Stimulated activated CD4-positive, alpha-beta T cell treated with anti-CD3 and anti-CD28 coated beads, TNF-alpha, amount 100 ng/mL, for 48 hours (primary cell): ENCODE data around the gene IFT80.
"Not testable (repeated sequence)": the region's sequence is repeated elsewhere in the genome, so short reads cannot be mapped to it uniquely, and the experiment has no call there.

Experiments used
- DNase-seq, 3 donors: peaks; one replicate each; pipeline ENCODE4 v3.0.0-alpha.2; 2020; ENCODE audit warnings: low read depth in 3 of 3

Gene IFT80

DNA sequence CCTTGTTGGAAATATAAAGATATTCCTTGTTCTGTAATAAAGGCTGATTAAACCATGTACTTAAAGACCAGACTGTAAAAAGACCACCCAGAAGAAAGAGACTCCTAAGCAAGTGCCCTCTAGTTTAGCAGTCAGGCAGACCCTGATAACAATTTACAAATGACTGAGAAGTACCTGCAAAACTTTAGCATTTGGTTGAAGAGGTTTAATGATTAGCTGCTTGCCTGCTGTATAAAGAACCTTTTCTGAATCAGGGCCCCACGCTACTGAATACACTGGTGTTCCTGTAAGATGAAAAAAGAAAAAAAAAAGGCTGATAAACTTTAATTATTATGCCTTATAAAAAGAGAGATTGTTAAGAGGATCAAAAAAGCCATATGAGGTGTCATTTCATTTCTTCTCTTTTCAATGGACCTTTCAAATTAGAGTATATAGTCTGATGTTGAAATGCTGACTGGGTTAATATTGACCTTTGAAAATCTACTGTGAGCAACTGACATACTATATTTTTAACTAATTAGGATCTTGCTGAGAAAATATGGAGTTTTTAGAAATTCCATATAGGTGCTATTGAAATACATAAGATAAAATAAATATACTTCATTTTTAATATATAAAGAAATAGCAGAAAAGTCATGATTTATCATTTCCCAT is 33.0 kb downstream of the IFT80 start:
- DNase-seq = no peak

DNA sequence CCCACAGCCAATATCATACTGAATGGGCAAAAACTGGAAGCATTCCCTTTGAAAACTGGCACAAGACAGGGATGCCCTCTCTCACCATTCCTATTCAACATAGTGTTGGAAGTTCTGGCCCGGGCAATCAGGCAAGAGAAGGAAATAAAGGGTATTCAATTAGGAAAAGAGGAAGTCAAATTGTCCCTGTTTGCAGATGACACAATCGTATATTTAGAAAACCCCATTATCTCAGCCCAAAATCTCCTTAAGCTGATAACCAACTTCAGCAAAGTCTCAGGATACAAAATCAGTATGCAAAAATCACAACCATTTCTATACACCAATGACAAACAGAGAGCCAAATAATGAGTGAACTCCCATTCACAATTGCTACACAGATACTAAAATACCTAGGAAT is 36.1 kb downstream of the IFT80 start:
- not testable (repeated sequence) for DNase-seq

DNA sequence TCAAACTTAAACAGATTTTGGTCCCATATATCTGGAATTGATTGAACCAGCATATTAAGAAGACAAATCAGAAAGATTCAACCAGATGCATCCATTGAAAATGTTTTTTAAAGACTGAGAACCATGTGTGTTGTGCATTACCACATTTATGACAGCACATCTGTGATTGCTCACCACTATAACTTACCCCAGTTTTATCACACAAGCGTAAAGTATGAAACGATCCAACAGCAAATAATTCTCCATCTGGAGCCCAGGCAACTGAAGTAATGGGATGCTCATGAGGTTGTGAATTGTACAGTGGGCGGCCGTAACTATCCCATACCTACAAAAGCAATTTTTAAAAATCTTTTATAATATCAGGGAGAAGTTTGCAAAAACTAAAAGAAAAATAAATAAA is 43.2 kb downstream of the IFT80 start:
- DNase-seq = no peak

DNA sequence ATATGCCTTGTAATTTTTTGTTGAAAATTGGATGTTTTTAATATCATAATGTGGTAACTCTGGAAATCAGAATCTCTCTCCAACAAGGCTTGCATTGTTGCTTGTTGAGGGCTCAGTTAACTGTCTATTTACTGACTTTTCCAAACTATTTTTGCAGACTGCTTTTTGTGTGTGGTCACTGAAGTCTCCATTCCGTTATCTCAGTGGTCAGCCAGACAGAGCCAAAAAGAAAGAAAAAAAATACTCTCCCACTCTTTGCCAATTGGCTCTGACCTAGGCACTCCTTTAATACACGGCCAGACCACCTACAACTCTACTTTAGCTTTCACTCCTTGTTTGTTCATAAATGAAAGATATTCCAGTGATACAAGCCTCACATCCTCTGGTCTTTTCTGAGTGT is 52.5 kb downstream of the IFT80 start:
- DNase-seq = no peak

DNA sequence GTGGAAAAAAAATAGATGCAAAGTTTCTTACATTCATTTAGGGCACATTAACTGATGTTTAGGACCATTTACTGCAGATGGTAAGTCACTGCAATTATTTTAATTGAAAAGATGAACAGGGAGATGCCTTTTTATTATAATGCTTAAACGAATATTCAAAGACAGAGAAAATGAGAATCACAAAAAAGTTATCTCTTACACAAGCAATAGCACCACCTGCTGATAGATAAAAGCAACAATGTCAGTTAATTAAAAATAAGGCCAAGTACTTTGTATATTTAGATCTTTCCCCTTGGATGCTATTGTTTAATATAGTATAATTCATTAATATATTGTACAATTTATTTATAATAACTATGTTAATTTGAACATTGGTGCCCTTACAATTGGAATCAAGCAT is 55.9 kb downstream of the IFT80 start:
- DNase-seq = no peak

DNA sequence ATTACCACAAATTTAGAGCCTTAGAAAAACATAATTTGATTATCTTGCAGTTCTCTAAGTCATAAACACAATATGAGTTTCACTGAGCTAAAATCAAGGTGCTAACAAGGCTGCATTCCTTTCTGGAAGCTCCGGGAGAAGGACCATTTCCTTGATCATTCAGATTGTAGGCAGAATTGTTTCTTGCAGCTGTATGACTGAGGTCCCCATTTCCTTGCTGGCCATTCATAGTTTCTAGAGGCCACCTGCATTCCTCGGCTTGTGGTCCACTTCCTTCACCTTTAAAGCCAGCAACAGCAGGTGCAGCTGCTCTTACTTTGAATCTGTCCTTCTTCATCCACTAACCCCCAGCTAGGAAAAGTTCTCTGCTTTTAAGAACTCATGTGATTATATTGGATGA is 58.7 kb downstream of the IFT80 start:
- DNase-seq = no peak

DNA sequence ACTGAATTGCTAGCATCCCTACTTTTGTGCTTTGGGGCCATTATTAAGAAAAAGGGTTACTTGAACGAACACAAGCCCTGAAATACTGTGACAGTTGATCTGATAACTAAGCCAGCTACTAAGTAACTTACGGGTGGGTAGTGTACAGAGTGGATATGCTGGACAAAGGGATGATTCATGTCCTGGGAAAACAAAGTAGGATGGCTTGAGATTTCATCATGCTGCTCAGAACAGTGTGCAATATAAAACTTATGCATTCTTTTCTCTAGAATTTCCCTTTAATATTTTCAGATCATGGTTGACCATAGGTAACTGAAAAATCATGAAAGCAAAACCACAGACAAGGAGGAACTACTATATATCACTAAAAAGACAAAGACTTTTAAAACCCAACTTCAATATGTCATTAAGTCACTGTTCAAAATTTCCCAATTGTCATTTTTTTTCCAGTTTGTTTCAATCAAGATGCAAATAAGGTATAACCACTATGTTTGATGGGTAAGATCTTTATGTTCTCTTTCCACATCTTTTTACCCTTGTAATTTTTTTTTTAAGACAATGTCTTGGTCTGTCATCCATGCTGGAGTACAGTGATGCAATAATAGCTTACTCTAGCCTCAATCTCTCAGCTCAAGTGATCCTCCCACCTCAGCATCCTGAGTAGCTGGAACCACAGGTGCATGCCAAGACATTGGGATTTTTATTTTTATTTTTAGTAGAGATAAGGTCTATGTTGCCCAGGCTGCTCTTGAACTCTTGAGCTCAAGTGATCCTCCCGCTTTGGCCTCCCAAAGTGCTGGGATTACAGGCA is 67.7 kb downstream of the IFT80 start:
- DNase-seq = no peak

DNA sequence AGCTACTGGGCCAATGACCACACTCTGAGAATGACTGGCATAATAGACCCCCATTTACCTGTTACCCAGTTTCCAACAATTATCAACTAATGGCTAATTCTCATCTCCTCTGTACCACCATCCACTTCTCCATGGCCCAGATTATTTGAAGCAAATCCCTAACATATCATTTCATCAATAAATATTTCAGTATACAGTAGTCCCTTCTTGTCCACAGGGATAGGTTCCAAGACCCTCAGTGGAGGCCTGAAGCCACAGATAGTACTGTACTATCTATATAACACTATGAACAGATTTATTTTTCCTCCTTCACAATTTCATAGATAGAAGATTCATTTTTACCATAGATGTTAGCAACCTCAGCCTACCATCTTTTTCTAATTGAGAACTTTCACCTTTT is 68.3 kb downstream of the IFT80 start:
- no peak for DNase-seq

DNA sequence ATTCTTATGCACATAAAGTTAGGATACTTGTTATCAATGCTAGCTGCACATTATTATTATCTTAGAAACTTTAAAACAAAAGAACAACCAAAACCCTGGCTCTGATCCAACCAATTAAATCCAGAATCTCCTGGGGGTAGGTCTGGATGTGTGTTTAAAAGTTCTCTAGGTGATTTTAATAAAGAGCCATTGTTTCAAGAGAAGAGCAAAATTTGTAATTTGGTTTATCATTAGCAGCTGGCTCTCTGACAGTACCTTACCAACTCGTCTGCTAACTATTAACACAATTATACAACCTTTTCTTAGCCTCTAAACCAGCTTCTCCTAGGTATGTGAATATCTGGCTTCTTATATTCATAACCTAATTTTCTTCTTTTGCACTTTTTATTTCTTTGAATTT is 68.9 kb downstream of the IFT80 start:
- DNase-seq = no peak

DNA sequence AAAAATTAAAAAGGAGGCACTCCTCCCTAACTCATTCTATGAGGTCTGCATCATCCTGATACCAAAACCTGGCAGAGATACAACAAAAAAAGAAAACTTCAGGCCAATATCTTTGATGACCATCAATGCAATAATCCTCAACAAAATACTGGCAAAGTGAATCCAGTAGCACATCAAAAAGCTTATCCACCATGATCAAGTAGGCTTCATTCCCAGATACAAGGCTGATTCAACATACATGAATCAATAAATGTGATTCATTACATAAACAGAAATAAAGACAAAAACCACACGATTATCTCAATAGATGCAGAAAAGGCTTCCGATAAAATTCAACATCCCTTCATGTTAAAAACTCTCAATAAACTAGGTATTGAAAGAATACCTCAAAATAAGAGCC is 72.7 kb downstream of the IFT80 start:
- DNase-seq = not testable (repeated sequence)

DNA sequence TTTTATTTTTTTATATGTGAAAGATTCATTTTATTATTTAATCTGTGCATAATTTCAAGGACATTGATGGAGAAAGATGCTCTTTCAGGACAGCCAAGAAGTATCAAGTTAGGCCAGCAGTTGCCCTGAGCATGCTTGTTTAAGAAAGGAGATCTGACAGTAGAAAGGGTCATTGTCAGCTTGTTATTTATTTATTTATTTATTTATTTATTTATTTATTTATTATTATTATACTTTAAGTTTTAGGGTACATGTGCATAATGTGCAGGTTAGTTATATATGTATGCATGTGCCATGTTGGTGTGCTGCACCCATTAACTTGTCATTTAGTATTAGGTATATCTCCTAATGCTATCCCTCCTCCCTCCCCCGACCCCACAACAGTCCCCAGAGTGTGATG is 77.2 kb downstream of the IFT80 start:
- DNase-seq = not testable (repeated sequence)

DNA sequence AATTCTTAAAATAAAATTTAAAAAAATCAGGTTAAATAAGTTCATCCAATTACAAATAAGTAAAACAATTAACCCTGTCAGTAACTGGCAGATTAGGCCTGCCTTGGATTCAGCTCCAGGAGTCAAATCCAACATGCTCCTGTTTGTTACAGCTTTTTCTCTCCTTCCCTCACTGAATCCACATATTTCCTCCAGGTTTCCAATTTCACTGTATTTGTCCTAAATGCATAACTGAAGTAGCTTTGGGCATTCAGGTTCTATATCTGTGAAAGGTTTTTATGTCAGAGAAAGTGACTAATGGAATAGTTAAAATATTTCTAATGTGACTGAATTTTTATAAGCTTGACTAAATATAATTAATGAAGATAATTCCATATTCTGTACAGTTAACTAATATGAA is 79.7 kb downstream of the IFT80 start:
- DNase-seq = no peak

DNA sequence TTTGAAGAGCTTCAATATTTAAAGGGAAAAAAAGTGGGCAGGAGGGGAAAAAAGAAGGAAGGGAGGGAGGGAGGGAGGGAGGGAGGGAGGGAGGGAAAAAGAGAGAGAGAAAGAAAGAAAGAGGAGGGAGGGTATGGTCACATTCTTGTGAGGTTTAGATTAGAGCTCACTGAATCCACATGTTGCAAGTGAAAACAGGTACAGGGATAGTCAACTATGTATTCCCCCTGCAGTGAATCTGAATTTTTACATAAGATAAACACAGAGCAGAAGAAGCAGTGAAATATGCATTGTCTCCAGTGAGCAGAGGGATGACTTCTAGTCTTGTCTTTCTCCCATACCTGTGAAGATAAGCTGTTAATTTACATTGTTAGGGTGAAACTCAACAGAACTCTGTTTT is 84.0 kb downstream of the IFT80 start:
- DNase-seq = no peak

DNA sequence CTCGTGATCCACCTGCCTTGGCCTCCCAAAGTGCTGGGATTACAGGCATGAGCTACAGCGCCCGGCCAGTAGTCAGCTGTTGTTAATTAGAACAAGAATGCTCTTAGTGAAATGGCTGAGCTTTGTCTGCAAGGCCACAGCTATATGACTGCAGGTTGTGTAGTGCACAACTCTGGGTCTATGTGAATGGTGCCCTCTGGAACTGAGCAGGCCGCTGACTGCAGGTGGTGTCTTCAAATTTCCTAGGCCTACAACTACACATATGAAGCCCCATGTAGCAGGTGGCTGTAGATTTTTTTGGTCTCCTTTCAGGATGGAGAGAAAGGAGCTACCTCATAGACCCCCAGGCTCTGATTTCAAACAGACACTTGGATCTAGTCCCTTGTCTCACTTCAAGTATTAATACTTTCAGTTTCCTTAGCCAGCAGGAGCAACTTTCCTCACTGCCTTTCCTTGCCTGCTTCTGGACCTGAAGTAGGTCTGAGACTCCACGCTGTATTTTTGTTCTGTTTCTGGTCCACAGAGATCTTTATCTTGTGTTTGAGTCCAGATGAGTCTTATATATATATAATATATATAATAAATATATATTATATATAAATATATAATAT is 86.9 kb downstream of the IFT80 start:
- no peak for DNase-seq

DNA sequence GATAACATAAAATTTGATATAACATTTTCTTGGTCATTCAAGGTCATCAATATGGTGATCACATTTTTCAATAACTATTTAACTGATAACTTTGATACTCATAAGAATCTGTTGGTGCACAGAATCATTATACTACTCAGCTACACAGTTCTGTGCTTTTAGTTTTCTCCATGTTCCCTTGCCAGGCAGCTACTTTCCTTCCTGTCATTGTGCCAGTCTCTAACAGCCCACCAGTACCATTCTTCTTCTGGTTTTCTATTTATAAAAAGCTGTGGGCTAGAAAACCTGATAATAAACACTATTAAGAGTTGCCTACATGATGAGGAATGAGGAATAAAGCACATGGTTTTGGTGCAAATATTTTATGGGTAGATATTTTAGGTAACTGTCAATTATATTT is 96.2 kb downstream of the IFT80 start:
- no peak for DNase-seq

DNA sequence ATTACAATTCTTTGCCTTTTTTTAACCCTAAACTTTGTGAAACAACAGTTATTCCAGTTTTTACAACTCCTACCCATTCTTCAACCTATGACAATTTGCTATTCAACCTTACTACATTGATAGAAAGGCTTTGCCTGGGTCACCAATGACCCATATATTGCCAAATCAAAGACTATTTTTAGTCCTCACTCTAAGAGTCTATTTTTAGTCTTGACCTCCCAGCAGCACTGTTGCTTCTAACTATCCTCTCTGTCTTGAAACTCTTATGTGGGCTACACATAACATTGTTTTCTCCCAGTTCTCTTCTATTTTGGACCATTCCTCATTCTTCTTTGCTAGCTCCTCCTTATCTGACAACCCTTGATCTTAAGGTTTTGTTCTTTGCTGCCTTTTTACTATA is 102.4 kb downstream of the IFT80 start:
- DNase-seq = no peak

DNA sequence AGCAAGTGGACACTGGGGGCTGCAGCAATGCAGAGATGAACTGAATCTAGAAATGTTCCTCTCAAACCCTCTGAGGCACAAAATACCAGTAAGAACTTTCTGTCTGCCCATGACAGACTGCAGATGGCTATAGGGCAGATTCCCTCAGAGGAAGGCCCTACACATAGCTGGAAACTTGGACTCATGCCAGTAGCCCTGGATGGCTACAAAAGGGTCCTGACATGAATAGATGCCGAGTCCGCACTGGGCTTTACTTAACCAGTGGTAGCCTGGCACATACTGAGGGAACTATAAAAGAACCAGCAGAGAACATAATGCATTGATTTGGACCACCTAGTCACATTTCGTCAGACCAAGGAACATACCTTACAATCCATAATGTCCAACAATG is 107.1 kb downstream of the IFT80 start:
- DNase-seq = no peak

DNA sequence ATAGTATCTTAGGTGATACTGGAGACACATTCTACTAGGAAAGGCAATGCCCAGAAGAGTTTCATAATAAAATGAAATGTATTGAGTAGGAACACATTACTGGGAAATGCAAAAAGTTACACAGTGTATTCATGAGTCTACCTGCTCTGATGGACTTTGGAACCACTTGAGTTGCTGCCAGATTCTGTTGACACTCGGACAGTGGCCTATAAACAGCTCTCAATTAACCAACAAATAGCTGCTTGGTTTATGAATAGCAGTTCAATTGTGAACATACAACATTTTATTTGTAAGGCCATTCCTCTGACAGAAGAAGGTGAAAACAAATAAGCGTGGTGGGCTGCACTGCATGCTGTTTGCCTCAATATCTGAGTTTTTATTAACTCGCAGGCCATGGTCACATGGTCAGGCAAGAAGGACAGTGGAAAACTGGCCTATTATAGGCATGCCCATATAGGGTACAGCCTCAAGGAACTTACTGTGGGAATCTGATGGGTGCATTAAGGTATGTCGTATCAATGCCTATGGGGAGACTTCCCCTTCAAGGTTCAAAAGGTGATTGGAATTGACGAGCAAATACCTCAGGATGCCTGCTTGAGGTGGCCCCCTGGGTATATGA is 107.6 kb downstream of the IFT80 start:
- no peak for DNase-seq

DNA sequence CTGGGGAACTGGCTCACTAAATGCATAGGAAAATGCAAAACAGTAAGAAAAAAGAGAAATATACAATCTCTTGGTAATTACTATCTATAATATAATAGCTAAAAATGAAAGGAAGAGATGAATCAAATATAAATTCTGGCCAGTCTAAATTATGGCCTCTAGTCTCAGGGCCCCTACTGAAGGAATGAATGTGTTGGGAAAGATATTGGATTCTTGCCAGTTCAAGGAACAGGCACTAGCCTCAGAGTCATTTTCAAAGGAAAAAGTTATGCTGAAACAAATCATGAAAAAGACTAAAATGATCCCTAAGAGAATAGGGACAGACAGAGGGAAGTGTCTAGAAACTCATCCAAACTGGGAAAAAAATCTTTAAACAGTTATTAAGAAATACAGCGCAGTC is 111.4 kb downstream of the IFT80 start:
- no peak for DNase-seq

DNA sequence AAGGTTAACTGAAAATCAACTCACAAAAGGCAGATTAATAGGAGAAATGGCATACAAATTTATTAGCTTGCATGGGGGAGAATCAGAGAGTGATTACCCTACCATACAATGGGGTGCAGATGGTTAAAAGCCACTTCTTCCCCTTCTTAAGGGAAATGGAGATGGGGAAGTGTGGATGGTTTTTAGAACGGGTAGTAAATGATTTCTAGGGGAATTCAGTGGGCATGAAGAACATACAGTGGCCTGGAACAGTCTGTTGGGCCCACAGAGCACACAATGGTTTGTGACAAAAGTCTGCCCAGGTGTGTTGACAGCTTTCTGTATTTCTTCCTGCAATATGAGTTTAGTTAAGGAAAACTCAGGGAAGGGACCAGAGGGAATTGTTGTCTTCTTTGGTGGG is 112.8 kb downstream of the IFT80 start:
- DNase-seq = no peak

DNA sequence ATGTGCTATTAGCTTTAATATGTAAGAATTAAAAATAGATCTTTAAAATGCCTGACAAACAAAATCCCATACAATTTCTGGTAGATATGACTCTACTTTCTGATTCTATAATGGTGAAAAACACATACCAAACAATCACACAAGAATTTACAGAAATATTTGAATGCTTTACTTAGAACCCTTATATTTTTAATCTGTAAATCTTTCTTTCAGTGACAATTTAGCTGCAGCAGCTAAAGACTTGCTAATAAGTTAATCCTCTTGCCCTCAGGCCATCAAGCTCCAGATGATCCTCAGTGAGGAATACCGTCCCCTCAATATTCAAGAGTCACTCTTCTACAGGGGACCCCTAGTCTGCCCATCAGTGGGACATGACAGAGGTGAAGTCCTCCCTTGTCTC is 118.2 kb downstream of the IFT80 start:
- DNase-seq = no peak

DNA sequence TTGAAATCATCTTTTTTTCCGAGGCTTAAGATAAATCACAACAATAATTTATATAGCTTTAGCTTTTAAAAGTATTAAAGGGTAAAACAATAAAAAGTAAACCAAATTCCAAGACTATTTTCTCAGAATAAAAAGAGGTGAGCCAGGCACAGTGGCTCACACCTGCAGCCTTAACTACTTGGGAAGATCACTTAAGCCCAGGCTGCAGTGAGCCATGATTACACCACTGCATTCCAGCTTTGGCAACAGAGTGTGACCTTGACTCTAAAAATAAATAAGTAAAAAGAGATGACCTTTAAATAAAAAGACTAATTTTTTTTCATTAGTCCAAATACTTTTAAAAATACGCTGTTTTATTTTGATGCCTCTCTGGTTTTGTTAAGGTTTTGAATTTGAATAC is 119.4 kb downstream of the IFT80 start:
- DNase-seq = no peak

DNA sequence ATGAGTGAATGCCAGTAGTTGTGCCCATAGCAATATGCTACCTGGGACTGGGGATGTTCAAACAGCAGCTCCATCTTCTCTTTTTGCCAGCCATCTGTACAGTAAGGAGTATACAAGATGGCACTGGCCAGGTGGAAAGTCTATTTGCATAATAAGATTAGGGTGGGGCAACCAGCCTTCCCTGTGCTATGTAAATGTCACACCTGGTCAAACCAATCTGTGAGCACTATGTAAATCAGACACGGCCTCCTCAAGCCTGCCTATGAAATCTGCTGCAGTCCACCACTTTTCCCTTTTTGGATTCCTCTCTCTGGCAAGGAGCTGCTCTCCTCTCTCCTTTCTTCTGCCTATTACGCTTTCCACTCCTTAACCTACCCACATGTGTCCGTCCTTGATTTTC is 120.8 kb downstream of the IFT80 start:
- DNase-seq = no peak
